ENCODE data around the gene ISLR.

DNA sequence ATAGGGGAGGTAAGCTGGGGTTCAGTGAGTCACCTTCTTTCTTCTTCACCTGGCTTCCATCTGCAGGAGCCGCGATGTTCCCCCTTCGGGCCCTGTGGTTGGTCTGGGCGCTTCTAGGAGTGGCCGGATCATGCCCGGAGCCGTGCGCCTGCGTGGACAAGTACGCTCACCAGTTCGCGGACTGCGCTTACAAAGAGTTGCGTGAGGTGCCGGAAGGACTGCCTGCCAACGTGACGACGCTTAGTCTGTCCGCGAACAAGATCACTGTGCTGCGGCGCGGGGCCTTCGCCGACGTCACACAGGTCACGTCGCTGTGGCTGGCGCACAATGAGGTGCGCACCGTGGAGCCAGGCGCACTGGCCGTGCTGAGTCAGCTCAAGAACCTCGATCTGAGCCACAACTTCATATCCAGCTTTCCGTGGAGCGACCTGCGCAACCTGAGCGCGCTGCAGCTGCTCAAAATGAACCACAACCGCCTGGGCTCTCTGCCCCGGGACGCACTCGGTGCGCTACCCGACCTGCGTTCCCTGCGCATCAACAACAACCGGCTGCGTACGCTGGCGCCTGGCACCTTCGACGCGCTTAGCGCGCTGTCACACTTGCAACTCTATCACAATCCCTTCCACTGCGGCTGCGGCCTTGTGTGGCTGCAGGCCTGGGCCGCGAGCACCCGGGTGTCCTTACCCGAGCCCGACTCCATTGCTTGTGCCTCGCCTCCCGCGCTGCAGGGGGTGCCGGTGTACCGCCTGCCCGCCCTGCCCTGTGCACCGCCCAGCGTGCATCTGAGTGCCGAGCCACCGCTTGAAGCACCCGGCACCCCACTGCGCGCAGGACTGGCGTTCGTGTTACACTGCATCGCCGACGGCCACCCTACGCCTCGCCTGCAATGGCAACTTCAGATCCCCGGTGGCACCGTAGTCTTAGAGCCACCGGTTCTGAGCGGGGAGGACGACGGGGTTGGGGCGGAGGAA lies 40.5 kb upstream of the ISLR start:
- TF ChIP-seq, protein P1, sequence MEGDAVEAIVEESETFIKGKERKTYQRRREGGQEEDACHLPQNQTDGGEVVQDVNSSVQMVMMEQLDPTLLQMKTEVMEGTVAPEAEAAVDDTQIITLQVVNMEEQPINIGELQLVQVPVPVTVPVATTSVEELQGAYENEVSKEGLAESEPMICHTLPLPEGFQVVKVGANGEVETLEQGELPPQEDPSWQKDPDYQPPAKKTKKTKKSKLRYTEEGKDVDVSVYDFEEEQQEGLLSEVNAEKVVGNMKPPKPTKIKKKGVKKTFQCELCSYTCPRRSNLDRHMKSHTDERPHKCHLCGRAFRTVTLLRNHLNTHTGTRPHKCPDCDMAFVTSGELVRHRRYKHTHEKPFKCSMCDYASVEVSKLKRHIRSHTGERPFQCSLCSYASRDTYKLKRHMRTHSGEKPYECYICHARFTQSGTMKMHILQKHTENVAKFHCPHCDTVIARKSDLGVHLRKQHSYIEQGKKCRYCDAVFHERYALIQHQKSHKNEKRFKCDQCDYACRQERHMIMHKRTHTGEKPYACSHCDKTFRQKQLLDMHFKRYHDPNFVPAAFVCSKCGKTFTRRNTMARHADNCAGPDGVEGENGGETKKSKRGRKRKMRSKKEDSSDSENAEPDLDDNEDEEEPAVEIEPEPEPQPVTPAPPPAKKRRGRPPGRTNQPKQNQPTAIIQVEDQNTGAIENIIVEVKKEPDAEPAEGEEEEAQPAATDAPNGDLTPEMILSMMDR (IDR thresholded peaks at IDR 0.05; ENCODE audit: poor library complexity) = peak; percentile 4
- TF ChIP-seq EZH2 (IDR thresholded peaks at IDR 0.05; ENCODE audit: borderline replicate concordance) = peak; percentile 89
